HG02623 (cell line): ENCODE data around the gene UXS1.

ENCODE experiments used
- ATAC-seq: cut with Tn5 transposase; IDR thresholded peaks from one replicate; pipeline ENCODE4 v1.9.1; 2021; ENCODE audit warnings: moderate library complexity; ENCODE audit not compliant: unreplicated experiment

UXS1 gene

DNA sequence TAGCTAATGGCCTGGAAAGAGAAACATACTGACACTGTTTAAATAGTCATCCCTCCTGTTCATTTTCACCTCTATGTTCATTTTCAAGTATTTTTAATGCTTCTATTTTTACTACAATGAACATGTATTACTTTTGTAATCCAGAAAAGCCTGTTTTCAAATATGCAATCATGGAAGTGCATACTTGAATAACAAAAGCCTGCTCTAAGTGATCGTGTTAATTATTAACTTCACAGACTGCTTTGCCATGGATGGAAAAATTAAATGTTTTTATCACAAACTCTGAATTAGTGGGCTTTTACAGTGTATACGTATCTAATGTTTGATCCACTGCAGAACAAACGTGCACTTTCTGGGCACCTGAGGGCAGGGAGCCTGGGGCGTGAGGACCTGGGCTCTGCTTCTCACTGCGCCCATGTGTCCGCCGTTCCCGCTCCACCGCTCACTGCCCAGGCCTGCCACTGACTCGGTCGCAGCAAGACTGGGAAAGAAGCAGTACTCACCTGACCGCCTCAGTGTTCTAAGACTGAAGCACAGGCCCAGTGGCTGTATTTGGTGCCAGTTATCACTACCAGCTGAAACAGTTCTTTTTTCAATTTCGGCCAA lies 80.6 kb downstream of the UXS1 start:
- ATAC-seq = no peak

DNA sequence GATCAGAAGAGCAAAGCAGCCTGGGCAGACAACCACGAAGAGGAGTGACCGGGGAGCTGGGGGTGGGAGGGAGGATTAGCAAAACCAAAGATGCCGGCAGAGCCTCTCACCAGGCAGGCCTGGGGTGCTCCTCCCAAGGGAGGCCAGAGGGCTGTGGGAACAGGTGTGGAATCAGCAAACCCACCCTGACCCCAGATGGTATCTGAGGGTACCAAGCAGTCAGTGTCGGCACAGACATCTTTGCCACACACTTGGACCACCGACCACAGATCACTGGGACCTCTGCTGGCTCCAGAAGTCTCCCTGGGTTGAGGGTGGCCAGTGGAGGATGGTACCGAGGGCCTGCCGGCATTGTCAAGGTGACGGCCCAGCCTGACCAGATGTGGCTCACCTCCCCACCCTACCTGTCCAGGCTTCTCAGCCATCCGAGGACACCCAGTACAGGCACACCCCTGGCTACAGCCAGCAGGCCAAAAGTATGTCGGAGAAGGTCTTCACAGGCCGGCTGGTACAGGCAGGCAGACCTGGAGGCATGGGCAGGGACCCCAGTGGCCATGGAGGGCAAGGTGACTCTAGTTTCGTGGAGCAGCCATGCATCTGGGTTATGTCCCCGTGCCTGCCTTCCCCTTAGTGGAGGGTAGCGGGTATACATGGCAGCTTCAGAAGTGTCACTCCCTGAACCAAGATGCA lies 82.1 kb downstream of the UXS1 start:
- no peak for ATAC-seq

DNA sequence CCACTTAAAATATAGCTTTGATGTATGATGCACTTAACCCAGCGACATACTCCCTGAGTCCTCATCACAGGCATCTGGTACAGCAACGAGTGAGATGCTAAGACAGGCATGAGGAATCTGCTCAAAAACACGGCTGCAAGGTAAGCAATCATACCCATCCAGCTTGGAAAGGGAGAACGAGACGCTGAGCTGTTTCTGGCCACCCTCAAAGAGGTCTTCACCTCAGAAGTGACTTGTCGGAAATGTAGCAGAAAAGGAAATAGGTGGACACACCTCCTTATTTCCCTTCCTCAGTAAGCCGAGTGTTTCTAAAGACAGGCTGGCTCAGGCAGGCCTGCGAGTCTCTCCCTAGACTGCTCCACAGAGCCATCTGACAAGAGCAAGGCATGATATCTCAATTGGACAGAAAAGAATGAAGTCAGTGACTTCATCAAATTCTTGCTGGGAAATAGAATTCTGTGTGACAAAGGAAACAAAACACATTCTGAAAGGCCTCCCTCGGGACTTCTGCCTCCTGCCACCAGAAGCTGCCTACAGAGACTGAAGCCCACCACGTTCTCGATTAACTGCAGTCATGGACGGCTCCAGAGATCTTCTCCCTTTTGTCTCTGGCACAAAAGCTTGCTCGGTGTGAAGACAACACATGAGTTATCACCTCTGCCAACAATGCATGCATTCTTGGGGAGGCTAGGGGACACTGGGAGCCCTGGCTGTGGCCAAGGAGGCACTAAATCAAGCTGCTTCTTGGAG lies 84.3 kb downstream of the UXS1 start:
- no peak for ATAC-seq

DNA sequence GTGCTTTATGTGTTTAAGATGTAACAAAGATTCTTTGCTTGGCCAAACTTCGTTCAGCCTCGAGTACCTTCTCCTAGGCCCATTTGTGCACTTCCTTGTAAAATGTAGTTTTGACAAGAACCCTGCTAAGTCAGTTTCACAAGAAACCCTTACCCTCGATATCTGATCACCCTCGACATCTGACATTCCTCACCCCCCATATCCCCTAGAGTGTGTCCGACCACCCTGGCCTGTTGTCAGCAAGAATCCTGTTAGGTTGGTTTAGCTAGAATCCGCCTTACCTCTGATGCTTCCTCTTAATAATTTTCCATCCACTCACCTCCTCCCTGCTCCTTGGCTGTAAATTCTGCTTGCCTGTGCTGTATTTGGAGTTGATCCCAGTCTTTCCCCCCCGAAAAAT lies 85.3 kb downstream of the UXS1 start:
- ATAC-seq = no peak

DNA sequence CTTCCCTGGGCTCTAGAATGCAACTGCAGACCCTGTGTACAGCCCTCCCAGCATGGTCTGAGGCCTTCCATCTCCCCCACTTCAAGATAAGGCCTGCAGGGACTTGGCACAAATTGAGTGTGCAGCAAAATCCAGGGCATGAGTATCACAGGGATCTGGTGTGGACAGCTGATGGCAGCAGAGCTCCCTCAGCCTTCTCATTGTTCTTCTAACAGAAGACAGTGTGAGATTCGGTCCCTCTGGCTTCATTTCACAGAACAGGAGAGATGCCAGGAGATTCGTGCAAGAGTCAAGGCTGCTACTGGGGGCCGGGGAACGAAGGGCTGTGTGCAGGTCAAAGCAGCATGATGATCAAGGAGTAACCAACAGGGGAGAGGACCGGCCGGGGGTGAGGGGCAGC lies 85.8 kb downstream of the UXS1 start:
- ATAC-seq = no peak

DNA sequence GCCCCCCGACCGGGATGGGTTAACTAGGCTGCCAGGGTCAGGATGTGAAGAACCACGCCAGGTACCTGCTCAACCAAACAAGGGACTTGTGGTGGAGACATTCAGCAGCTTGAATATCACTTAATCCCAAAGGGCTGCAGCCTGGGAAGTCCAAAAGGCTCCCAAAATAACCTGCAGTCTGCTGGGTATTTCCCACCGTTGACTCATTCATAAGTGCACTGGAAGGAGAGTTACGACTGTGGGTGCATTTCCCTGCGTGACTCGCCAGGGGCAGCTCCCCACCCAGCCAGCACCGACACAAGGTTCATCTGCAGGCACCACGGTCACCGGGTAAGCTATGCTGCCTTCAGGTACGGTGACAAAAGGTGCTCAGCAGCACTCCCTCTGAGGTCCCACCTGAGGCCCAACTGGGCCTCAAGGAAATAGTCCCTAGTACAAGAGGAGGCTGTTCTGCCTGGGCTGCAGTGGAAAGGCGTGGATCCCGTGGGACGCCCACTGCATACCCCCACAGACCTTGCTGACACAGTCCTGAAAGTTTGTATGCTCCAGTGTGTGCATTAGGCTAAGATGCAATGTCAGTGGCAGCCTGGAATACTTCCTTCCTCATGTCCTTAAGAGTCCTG lies 86.5 kb downstream of the UXS1 start:
- ATAC-seq = peak; percentile 62

DNA sequence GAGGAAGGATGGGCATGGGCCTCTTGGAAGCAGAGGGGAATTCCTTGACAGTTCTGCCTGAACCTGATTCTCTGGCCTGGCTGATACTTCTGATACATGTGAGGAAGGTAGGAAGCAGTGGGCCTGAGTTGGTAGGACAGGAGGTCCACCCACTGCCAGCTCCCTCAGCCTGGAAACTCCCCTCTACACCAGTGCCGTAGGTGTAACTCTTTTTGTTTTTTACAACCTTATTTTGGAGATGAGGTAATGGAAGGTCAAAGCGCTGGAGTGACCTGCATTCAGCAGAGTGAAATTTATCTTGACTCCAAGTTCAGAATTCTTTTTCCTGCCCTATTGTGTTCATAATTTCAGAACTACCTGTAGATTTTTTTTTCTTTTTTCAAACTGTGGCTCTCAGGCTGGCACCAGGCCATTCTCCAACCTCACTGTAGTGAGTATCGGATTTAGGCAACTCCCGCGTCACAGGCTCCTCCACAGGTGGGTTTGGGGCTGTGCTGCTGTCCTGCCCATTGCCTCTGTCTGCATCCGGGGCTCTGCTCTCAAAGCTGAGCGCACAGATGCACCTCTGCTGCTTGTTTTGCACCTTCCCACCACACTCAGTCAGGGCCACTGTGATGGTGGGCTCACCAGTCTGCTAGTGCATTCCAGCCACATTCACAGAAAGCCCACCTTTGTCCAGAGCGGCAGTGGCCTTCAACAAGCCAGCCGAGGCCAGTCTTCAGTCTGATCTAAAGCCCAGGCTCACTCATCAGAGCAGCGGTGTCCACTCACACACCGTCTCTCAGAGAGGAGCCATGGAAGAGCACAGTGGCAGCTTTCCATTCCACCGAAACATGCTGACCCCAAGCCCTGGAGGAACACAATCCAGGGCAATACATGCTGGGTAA lies 87.2 kb downstream of the UXS1 start:
- ATAC-seq = no peak

DNA sequence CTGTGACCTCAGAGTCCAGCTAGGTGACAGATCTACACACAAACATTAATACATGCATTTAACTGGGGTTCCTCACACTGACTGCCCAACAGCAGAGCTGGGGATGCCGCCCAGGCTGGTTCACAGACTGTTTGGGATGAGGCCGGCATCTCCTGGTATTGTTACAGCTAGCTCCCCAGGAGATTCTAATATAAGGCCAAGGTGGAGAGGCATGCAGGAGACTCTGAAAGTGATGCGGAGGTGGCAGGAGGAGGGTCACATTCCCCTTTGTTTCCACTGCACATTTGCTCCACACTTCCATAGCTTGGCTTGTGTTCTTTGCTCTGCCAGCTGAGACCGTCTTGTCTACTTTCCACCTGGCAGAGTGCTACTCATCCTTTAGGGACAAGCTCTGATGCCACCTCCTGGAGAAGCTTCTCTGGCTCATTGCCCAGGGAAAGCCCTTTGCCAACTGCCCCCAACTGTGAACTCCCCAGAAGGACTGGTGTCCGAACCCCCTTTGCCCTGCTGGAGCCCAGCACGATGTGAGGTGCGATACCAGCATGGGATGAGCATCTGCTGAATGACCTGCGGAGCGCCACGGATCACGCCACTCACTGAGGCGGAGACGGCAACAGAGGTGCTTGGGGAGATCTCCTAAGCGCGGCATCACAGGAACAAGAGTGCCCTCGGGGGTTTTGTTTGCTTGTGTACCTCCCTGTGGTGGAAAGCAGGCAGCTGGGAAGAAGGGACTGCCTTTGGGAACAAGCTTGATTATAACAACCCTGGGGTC lies 88.8 kb downstream of the UXS1 start:
- ATAC-seq = no peak

DNA sequence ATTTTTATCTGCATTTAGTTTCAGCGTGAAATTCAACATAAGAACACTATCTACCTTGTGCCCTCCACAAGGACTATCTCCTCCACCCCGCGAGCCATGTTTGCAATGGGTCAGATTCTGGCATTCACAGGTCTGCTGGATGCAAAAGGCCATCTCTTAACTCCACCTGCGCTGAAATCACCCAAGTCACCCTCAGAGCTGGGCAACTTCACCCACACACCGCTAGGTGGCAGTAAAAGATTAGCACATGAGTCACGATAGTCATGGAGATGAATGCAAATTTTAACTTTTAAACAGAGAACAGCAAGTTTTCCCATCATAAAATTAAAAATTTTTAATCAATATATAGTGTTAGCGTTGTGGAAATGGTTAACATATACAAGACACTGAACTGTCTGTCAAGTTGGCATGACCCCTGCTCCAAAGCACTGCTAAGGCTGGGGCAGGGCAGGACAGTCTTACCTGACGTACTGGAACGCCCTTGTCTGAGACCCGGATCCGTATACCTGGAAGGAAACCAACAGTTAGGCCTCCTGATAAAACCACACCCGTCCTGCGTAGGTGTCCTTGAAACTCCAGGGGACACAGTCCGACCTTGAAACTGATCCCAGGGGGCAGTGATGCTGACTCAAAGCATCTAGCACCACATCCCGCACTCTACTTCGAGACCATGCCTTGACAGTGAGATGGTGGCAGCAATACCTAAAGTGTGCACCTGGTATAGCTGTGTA lies 89.6 kb downstream of the UXS1 start:
- peak; percentile 39 for ATAC-seq

DNA sequence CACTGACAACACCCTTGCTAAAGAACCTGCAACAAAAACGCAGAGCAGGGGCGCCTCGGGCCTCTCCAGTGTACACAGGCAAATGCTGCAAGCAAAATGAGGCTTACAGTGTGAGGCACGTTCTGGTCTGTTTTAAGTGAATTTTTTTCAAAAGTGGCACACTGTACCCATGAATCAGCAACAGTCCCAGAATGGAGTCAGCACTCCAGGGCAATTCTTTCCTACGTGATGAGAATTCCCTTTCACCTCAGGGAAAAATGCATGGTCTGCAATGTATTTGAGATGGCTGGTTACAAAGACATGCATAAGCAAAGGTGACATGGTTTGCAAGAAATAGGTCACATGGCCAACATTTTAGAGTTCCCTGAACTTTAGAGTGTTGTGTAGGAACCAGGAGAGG lies 94.4 kb downstream of the UXS1 start:
- ATAC-seq = no peak

DNA sequence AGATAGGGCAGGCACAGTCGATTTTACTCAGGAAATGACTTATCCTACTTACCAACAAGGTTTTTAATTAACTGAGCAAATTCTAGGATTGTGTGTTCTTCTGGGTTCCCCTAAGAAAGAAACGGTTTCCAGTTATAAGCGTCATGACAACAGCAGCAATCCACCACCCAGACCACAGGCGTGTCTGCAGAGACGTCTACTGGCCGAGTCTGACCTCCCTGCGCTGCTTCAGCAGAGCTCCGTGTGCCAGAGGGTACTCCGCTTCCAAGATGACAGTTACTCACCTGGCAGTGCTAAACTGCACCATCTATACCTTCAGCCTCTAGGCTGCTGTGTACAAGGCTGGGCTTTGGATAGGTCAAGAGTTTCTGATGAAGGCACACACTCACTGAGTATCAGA lies 95.4 kb downstream of the UXS1 start:
- no peak for ATAC-seq

DNA sequence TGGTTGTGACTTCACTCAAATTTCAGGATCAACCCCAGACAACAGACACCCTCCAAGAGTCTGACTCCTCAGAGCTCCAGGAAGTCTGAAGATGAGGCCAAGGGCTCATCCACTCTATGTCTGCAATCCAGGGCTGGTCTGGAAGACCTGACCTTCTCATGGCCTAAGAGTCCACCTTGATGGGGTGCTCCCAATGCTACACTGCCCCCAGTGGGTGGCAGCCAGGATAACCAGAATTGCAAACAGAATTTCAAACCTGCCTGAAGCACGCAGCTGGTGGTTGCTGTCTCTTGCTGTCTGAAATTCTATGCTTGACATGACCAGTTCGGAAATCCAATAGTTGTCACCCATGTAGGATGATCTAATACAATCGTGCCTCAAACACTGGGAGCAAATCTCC lies 96.0 kb downstream of the UXS1 start:
- no peak for ATAC-seq

DNA sequence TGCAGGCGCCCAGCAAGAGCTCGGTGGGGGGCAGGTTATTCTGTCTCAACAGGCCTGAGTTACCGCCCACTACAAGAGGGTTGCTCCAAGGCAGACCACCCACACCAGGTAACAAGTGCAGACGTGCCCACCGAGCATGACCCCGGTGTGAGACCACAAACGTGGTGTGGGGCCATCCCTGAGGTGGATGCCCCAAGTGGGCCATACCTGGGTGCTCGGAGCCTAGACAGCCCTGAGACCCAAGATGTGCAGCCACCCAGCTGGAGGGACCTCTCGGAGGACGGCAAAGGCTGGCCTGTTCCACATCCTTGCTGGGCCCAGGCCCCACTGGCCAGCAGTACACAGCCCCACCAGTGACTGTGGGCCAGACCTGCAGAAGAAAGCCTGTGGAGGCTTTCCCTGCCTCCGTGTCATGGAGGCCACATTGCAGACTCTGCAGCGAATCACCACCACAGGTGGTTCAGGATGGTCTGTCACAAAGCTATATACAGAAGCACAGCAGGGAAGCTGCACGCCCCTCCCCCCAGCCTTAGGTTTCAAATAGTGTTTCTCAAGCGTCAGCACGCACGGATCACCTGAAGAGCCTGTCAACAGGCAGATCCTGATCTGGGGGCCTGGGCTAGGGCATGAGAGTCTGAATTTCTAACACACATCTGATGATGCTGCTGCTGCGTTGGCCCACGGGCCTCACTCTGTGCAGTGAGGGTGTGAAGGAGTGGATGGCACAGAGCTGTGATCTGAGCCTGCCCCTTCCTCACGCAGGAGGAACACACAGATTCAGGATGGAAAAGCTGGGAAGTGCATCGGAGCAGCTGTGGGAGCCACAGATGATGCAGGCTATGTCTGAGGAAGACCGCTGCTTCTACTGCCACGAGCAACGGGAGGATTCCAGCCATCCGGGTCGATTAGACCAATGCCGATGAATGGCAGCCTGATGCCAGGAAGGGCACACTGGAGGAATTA lies 96.8 kb downstream of the UXS1 start:
- ATAC-seq = no peak

DNA sequence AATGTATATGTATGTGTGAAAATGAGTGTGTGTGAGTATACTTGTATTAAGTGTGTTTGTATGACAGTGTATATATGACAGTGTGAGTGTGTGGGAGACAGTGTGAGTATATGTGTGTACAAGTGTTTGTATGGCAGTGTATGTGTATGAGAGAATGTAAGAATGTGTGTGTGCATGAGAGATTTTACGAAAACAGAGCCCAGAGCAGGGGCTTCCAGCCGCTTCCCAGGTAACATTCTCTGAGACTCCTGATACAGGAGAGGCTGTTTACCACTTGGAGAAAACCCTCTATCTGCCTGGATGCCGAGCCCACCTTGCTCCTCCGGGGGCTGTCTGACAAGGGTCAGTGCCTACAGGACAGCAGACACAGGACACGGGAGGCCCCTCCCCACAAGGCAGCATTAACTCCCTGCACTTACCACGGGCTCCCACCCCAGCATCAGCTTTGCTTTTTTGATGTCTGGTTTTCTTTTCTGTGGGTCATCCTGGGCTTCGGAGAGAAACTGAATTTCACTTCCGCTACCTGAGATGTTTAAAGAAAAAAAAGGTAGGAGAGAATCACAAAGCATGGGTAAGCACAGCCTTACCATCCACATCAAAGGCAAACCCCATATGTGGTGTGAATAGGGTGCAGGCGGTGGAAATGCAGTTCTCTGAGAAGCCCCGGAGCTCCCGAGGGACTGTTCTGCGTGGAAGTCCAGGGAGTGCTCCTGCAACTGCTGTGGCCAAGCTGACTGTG lies 97.6 kb downstream of the UXS1 start:
- no peak for ATAC-seq

DNA sequence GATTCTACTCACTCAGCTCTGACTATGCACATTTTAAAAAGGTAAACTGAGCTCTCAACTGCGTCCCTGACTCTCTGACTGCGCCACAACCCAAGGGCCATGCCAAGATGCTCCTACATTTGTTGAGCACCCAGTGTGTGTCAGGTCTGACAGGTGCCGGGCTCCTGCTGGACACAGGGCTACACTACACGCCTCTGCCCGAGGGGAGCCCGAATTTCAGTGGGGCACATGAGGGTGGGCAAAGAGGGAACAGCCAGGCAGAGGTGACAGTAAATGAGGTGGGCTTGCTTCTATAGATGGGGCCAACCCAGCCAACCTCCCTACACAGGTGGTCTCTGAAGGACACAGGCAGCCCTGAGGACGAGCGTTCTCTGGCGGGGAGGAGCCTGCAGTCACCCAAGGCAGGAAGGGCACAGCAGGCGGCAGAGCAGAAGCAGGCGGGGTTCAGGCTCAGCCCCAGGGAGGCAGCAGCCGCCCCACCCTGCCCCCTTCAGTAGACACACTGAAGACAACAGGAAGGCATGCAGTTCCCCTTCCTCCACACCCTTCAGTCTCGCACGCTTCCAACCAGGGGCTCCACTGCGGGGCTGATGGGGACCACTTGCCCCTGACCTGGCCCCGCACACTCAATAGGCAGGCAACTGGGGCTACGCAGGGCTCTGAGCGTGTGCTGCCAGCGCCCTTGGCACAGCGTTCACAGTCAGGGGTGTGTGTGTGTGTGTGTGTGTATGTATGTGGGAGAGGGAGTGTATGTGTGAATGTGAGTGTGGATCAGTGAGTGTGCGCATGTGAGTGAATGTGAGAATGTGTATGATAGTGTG lies 98.4 kb downstream of the UXS1 start:
- ATAC-seq = no peak

DNA sequence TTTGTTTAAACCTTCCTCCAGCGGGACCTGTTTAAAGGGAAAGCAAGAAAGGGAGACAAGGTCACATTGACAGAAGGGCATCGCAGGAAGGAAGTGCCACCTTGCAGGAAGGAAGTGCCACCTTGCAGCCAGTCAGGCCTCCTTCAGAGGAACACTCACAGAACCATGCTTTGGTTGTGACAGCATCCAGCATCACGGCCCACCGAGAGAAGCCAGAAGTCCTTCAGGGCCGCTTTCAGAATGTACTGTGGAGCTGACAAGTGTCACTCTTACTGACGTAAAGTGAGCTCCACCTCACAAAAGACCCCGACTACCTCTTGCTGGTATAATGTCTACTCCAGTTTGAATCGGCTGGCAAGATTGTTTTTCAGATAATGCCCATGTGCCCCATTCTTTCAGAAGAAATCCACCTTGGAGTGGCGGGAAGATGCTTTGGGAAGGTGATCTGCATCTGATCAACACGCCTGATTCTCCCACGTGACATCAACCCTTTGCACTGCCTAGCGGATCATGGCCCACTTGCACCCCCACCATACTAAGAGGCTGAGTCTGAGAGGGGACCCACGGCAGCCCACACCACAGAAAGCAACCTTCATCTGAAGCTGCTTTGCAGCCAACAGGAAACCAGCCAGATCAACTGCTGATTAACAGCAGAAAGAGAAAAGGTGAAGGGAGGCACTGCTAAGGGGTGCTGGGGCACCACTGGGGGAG lies 99.8 kb downstream of the UXS1 start:
- no peak for ATAC-seq
